Stimulated activated naive B cell treated with anti-CD40 and anti-IgM and Interleukin-4, amounts not matched to agents 10 μg/mL and 1 μg/mL and 100 μg/mL, for 72 hours (primary cell): ENCODE results near the gene HOXD12.
A peak's percentile ranks its signal among the peaks of the same experiment; 100 is the strongest.

ENCODE experiments used
- ATAC-seq, 2 donors: fragments of 150-1000 bp; cut with Tn5 transposase; replicated peaks; 2 replicates each; pipeline ENCODE4 v1.10.0; 2021; ENCODE audit warnings: moderate library complexity in 1 of 2
- DNase-seq: peaks from one replicate; pipeline ENCODE4 v3.0.0; 2021
- H3K27ac Mint-ChIP-seq: one replicate; pipeline ENCODE4 v1.8.0; 2022; ENCODE audit warnings: mild to moderate bottlenecking, mixed read lengths
- H3K27me3 Mint-ChIP-seq, 2 donors: one replicate each; pipeline ENCODE4 v1.8.0; 2022; ENCODE audit warnings: mixed read lengths in 2 of 2
- H3K36me3 Mint-ChIP-seq, 2 donors: one replicate each; pipeline ENCODE4 v1.8.0; 2022; ENCODE audit warnings: mixed read lengths in 2 of 2, mild to moderate bottlenecking in 1 of 2
- H3K4me1 Mint-ChIP-seq, 2 donors: one replicate each; pipeline ENCODE4 v1.8.0; 2022; ENCODE audit warnings: mixed read lengths in 2 of 2, mild to moderate bottlenecking in 1 of 2
- H3K4me3 Mint-ChIP-seq, 2 donors: one replicate each; pipeline ENCODE4 v1.8.0; 2022; ENCODE audit warnings: mild to moderate bottlenecking in 2 of 2, mixed read lengths in 2 of 2, moderate library complexity in 1 of 2
- H3K9me3 Mint-ChIP-seq, 2 donors: one replicate each; pipeline ENCODE4 v1.8.0; 2022; ENCODE audit warnings: mixed read lengths in 2 of 2, mild to moderate bottlenecking in 1 of 2

The HOXD12 gene

GRCh38 chr2:176099728-176100546 is at the start of gene HOXD12:
Gene HOXD12, plus strand, starts transcription at chr2:176099795. Its CDS starts 7 bp downstream, at chr2:176099802.
- ATAC-seq (no peak), DNase-seq (no peak)
- no peak within 1 kb of the TSS for H3K4me3 Mint-ChIP-seq
- peaks cover 0 to under 1% of the 10 kb centered on the region in 2 donors for H3K9me3 Mint-ChIP-seq
- H3K4me1 Mint-ChIP-seq, result peaks cover 17 to 28% of the 10 kb centered on the region in 2 donors
- H3K27me3 Mint-ChIP-seq, result peaks cover 76 to 93% of the 10 kb centered on the region in 2 donors
- peak within 1 kb of the TSS; percentile 51 for H3K27ac Mint-ChIP-seq
- peaks cover 0 to under 1% of the 10 kb centered on the region in 2 donors for H3K36me3 Mint-ChIP-seq

- Mint-ChIP-seq H3K27me3 (peaks cover 43 to 45% of the 10 kb centered on the region in 2 donors), H3K4me3 (no peak overlapping the region), H3K27ac (no peak overlapping the region), H3K4me1 (no peaks in the 10 kb centered on the region), H3K36me3 (no peaks in the 10 kb centered on the region), H3K9me3 (no peaks in the 10 kb centered on the region)
- ATAC-seq (no peak), DNase-seq (no peak)
Observed at GRCh38 chr2:176056406-176056805, 43.2 kb upstream of the HOXD12 start.

GRCh38 chr2:176063958-176064357 is 35.6 kb upstream of the HOXD12 start:
- H3K4me1 Mint-ChIP-seq, result peaks cover 4 to 7% of the 10 kb centered on the region in 2 donors
- no peaks in the 10 kb centered on the region for H3K36me3 Mint-ChIP-seq
- H3K4me3 Mint-ChIP-seq, result no peak overlapping the region
- H3K27ac Mint-ChIP-seq, result no peak overlapping the region
- peaks cover 44 to 55% of the 10 kb centered on the region in 2 donors for H3K27me3 Mint-ChIP-seq
- ATAC-seq, result peak; percentile 51 to 53
- H3K9me3 Mint-ChIP-seq, result no peaks in the 10 kb centered on the region
- no peak for DNase-seq

- DNase-seq (no peak), ATAC-seq (no peak)
- Mint-ChIP-seq H3K4me1 (peaks cover 4 to 7% of the 10 kb centered on the region in 2 donors), H3K4me3 (peak overlapping the region; percentile 20 to 39), H3K36me3 (no peaks in the 10 kb centered on the region), H3K27me3 (peaks cover 66 to 80% of the 10 kb centered on the region in 2 donors), H3K27ac (peak overlapping the region; percentile 86), H3K9me3 (no peaks in the 10 kb centered on the region)
Observed at GRCh38 chr2:176066645-176067588, 32.7 kb upstream of the HOXD12 start.

- Mint-ChIP-seq H3K9me3 (no peaks in the 10 kb centered on the region), H3K27me3 (peaks cover 67 to 78% of the 10 kb centered on the region in 2 donors), H3K27ac (peak overlapping the region; percentile 86), H3K36me3 (no peaks in the 10 kb centered on the region), H3K4me1 (peaks cover 4 to 7% of the 10 kb centered on the region in 2 donors), H3K4me3 (peak overlapping the region; percentile 20 to 39)
- no peak for DNase-seq
- no peak for ATAC-seq
Observed at GRCh38 chr2:176067589-176068418, 31.8 kb upstream of the HOXD12 start.

GRCh38 chr2:176068419-176068832 is 31.2 kb upstream of the HOXD12 start:
- Mint-ChIP-seq H3K27me3 (peaks cover 73 to 83% of the 10 kb centered on the region in 2 donors), H3K4me1 (peaks cover 4 to 7% of the 10 kb centered on the region in 2 donors), H3K36me3 (peaks cover 0 to 2% of the 10 kb centered on the region in 2 donors), H3K9me3 (no peaks in the 10 kb centered on the region), H3K27ac (peak overlapping the region; percentile 20), H3K4me3 (no peak overlapping the region)
- ATAC-seq, result no peak
- no peak for DNase-seq

- peak overlapping the region; percentile 75 for H3K27ac Mint-ChIP-seq
- DNase-seq (no peak), ATAC-seq (no peak)
- H3K4me1 Mint-ChIP-seq, result peaks cover 4 to 7% of the 10 kb centered on the region in 2 donors
- H3K4me3 Mint-ChIP-seq, result no peak overlapping the region
- H3K9me3 Mint-ChIP-seq, result peaks cover 4 to 9% of the 10 kb centered on the region in 2 donors
- H3K27me3 Mint-ChIP-seq, result peaks cover 81 to 92% of the 10 kb centered on the region in 2 donors
- peaks cover 0 to 3% of the 10 kb centered on the region in 2 donors for H3K36me3 Mint-ChIP-seq
Observed at GRCh38 chr2:176071330-176072291, 28.0 kb upstream of the HOXD12 start.

- no peak overlapping the region for H3K27ac Mint-ChIP-seq
- peaks cover 4 to 10% of the 10 kb centered on the region in 2 donors for H3K9me3 Mint-ChIP-seq
- no peak overlapping the region for H3K4me3 Mint-ChIP-seq
- H3K36me3 Mint-ChIP-seq, result peaks cover 0 to 3% of the 10 kb centered on the region in 2 donors
- no peak for ATAC-seq
- DNase-seq, result no peak
- peaks cover 78 to 88% of the 10 kb centered on the region in 2 donors for H3K27me3 Mint-ChIP-seq
- H3K4me1 Mint-ChIP-seq, result peaks cover 4 to 6% of the 10 kb centered on the region in 2 donors
Observed at GRCh38 chr2:176072292-176072669, 27.3 kb upstream of the HOXD12 start.

- H3K4me3 Mint-ChIP-seq, result no peak overlapping the region
- no peak for DNase-seq
- H3K36me3 Mint-ChIP-seq, result peaks cover 0 to 3% of the 10 kb centered on the region in 2 donors
- peaks cover 4 to 10% of the 10 kb centered on the region in 2 donors for H3K9me3 Mint-ChIP-seq
- no peak overlapping the region for H3K27ac Mint-ChIP-seq
- no peaks in the 10 kb centered on the region for H3K4me1 Mint-ChIP-seq
- H3K27me3 Mint-ChIP-seq, result peaks cover 71 to 81% of the 10 kb centered on the region in 2 donors
- no peak for ATAC-seq
Observed at GRCh38 chr2:176072951-176073904, 26.4 kb upstream of the HOXD12 start.

- H3K36me3 Mint-ChIP-seq, result peaks cover 4 to 6% of the 10 kb centered on the region in 2 donors
- ATAC-seq (no peak), DNase-seq (no peak)
- peaks cover 6 to 9% of the 10 kb centered on the region in 2 donors for H3K4me1 Mint-ChIP-seq
- H3K9me3 Mint-ChIP-seq, result peaks cover 10 to 16% of the 10 kb centered on the region in 2 donors
- no peak overlapping the region for H3K27ac Mint-ChIP-seq
- H3K4me3 Mint-ChIP-seq, result no peak overlapping the region
- peaks cover 73 to 80% of the 10 kb centered on the region in 2 donors for H3K27me3 Mint-ChIP-seq
Observed at GRCh38 chr2:176074919-176075425, 24.6 kb upstream of the HOXD12 start.

- H3K36me3 Mint-ChIP-seq, result peaks cover 4 to 6% of the 10 kb centered on the region in 2 donors
- H3K27me3 Mint-ChIP-seq, result peaks cover 68 to 75% of the 10 kb centered on the region in 2 donors
- ATAC-seq (no peak), DNase-seq (no peak)
- peaks cover 6 to 9% of the 10 kb centered on the region in 2 donors for H3K4me1 Mint-ChIP-seq
- H3K4me3 Mint-ChIP-seq, result no peak overlapping the region
- H3K27ac Mint-ChIP-seq, result no peak overlapping the region
- peaks cover 10 to 16% of the 10 kb centered on the region in 2 donors for H3K9me3 Mint-ChIP-seq
Observed at GRCh38 chr2:176075481-176075880, 24.1 kb upstream of the HOXD12 start.

- peaks cover 6 to 8% of the 10 kb centered on the region in 2 donors for H3K36me3 Mint-ChIP-seq
- DNase-seq (no peak), ATAC-seq (no peak)
- peaks cover 66 to 75% of the 10 kb centered on the region in 2 donors for H3K27me3 Mint-ChIP-seq
- H3K9me3 Mint-ChIP-seq, result peaks cover 10 to 16% of the 10 kb centered on the region in 2 donors
- H3K27ac Mint-ChIP-seq, result no peak overlapping the region
- peaks cover 6 to 9% of the 10 kb centered on the region in 2 donors for H3K4me1 Mint-ChIP-seq
- no peak overlapping the region for H3K4me3 Mint-ChIP-seq
Observed at GRCh38 chr2:176076063-176076462, 23.5 kb upstream of the HOXD12 start.
